Lower lobe of right lung (tissue), 2 donors: ENCODE measurements around the gene GIGYF2. TPM values are rescaled to one million over a fixed set of nuclear protein-coding genes. Genes with fewer than 3 reads are reported as not detected.

Source experiments
- ATAC-seq, 2 donors: fragments of 200-7000 bp; cut with Tn5 transposase; one replicate each; pipeline ENCODE4 v1.9.1; 2020 to 2022; ENCODE audit warnings: mild to moderate bottlenecking in 2 of 2, moderate library complexity in 2 of 2
- DNase-seq: peaks from one replicate; pipeline ENCODE4 v3.0.0-alpha.2; 2020
- H3K27ac ChIP-seq: fragments of 200-600 bp; one replicate; pipeline ENCODE4 v1.8.0; 2022
- H3K27me3 ChIP-seq: fragments of 200-600 bp; one replicate; pipeline ENCODE4 v1.8.0; 2022; ENCODE audit warnings: low read depth
- H3K36me3 ChIP-seq: fragments of 200-600 bp; one replicate; pipeline ENCODE4 v1.8.0; 2022; ENCODE audit warnings: mild to moderate bottlenecking
- H3K4me1 ChIP-seq: fragments of 200-600 bp; one replicate; pipeline ENCODE4 v1.8.0; 2022
- H3K4me3 ChIP-seq: fragments of 200-600 bp; one replicate; pipeline ENCODE4 v1.8.0; 2022; ENCODE audit warnings: mild to moderate bottlenecking
- H3K9me3 ChIP-seq: fragments of 200-600 bp; one replicate; pipeline ENCODE4 v1.8.0; 2022
- CTCF ChIP-seq: fragments of 200-600 bp; IDR thresholded peaks from one replicate; pipeline ENCODE4 v1.8.0; 2022; ENCODE audit warnings: antibody characterized with exemption, mild to moderate bottlenecking
- intact Hi-C: fragments of 100-400 bp; cut with DNase I; formaldehyde crosslinking; loops from one replicate; pipeline ENCODE4 v1.11.0; 2022
- total RNA-seq: library from RNA; stranded (reverse); fragmentation: NEBNext Ultra II Directional; extraction: Animal tissue kit (Norgen Biotek cat#: 25700); gene quantifications from one replicate; pipeline ENCODE4 v1.2.1, GENCODE V29; 2021
- donor health status: DM: no; HTN: yes; CAD: no; lungs with severe emphysema.

GIGYF2 gene
- total RNA-seq, 1 donor from 2014 or later = 67.6 TPM

GRCh38 chr2:232757905-232758304 is 60.8 kb downstream of the GIGYF2 start:
- intact Hi-C loops = no loop called here
- no peak for DNase-seq
- Histone ChIP-seq H3K4me3 (no peak overlapping the region), H3K4me1 (no peaks in the 10 kb centered on the region), H3K36me3 (peaks cover 82% of the 10 kb centered on the region), H3K9me3 (no peaks in the 10 kb centered on the region), H3K27me3 (no peaks in the 10 kb centered on the region), H3K27ac (no peak overlapping the region)
- TF ChIP-seq CTCF = no peak
- no peak for ATAC-seq

GRCh38 chr2:232761301-232761907 is 64.3 kb downstream of the GIGYF2 start:
- Histone ChIP-seq H3K4me1 (no peaks in the 10 kb centered on the region), H3K27ac (no peak overlapping the region), H3K9me3 (no peaks in the 10 kb centered on the region), H3K4me3 (no peak overlapping the region), H3K36me3 (peaks cover 83% of the 10 kb centered on the region), H3K27me3 (no peaks in the 10 kb centered on the region)
- intact Hi-C loops = no loop called here
- DNase-seq (no peak), ATAC-seq (no peak)
- TF ChIP-seq CTCF = peak; percentile 39

GRCh38 chr2:232767866-232768265 is 70.7 kb downstream of the GIGYF2 start:
- no peak for TF ChIP-seq CTCF
- Histone ChIP-seq H3K9me3 (no peaks in the 10 kb centered on the region), H3K27ac (no peak overlapping the region), H3K4me3 (no peak overlapping the region), H3K36me3 (peaks cover 83% of the 10 kb centered on the region), H3K4me1 (no peaks in the 10 kb centered on the region), H3K27me3 (no peaks in the 10 kb centered on the region)
- no peak for DNase-seq
- no peak for ATAC-seq
- intact Hi-C loops = no loop called here

- ATAC-seq (no peak), DNase-seq (no peak)
- no peaks in the 10 kb centered on the region for H3K9me3 ChIP-seq
- no peaks in the 10 kb centered on the region for H3K27me3 ChIP-seq
- no peak for TF ChIP-seq CTCF
- no peak overlapping the region for H3K4me3 ChIP-seq
- H3K27ac ChIP-seq = no peak overlapping the region
- intact Hi-C loops = no loop called here
- H3K36me3 ChIP-seq = peaks cover 60% of the 10 kb centered on the region
- no peaks in the 10 kb centered on the region for H3K4me1 ChIP-seq
These were observed 73.1 kb downstream of the GIGYF2 start for GRCh38 chr2:232770207-232770606.

- TF ChIP-seq CTCF = no peak
- H3K36me3 ChIP-seq = peaks cover 44% of the 10 kb centered on the region
These were observed 74.7 kb downstream of the GIGYF2 start for GRCh38 chr2:232771870-232772269.

More at GRCh38 chr2:232771870-232772269, 74.7 kb downstream of the GIGYF2 start:
- no peak for ATAC-seq
- intact Hi-C loops = no loop called here
- Histone ChIP-seq H3K9me3 (no peaks in the 10 kb centered on the region), H3K4me3 (no peak overlapping the region), H3K4me1 (no peaks in the 10 kb centered on the region), H3K27ac (no peak overlapping the region), H3K27me3 (no peaks in the 10 kb centered on the region)
- no peak for DNase-seq
